KMS-11 (cell line): ENCODE data around the gene ASIC3.

Source experiments
- H2AFZ ChIP-seq: fragments of 200-600 bp; sonication (generic); 2 replicates; pipeline ENCODE4 v1.6.1; 2016; ENCODE audit warnings: antibody characterized with exemption, mixed run types, low read depth
- H3K27ac ChIP-seq: fragments of 200-600 bp; sonication (generic); 2 replicates; pipeline ENCODE4 v1.6.1; 2016; ENCODE audit warnings: mild to moderate bottlenecking, mixed run types
- H3K27me3 ChIP-seq: fragments of 200-600 bp; sonication (generic); 2 replicates; pipeline ENCODE4 v1.6.1; 2017; ENCODE audit warnings: mild to moderate bottlenecking, low read depth, mixed run types, moderate library complexity; ENCODE audit not compliant: insufficient read depth
- H3K36me3 ChIP-seq: fragments of 200-600 bp; sonication (generic); 2 replicates; pipeline ENCODE4 v1.6.1; 2017; ENCODE audit warnings: mild to moderate bottlenecking, mixed run types; ENCODE audit not compliant: insufficient read depth
- H3K4me1 ChIP-seq: fragments of 200-600 bp; sonication (generic); 2 replicates; pipeline ENCODE4 v1.6.1; 2016; ENCODE audit warnings: mild to moderate bottlenecking, low read depth, mixed run types; ENCODE audit not compliant: poor library complexity, severe bottlenecking
- H3K4me2 ChIP-seq: fragments of 200-600 bp; sonication (generic); 2 replicates; pipeline ENCODE4 v1.7.0; 2016; ENCODE audit warnings: mild to moderate bottlenecking, mixed run types
- H3K4me3 ChIP-seq: fragments of 200-600 bp; sonication (generic); IDR thresholded peaks from 2 replicates; pipeline ENCODE4 v1.6.1; 2017; ENCODE audit warnings: low read depth, low read length, mixed read lengths; ENCODE audit not compliant: insufficient read depth
- H3K79me2 ChIP-seq: fragments of 200-600 bp; sonication (generic); 2 replicates; pipeline ENCODE4 v1.6.1; 2016; ENCODE audit warnings: low read depth, mixed run types; ENCODE audit not compliant: insufficient read depth
- H3K9ac ChIP-seq: fragments of 200-600 bp; sonication (generic); 2 replicates; pipeline ENCODE4 v1.6.1; 2016; ENCODE audit warnings: mild to moderate bottlenecking, mixed run types
- H4K20me1 ChIP-seq: fragments of 200-600 bp; sonication (generic); 2 replicates; pipeline ENCODE4 v1.6.1; 2016; ENCODE audit warnings: mild to moderate bottlenecking, mixed run types; ENCODE audit not compliant: insufficient read depth
- TF ChIP-seq, protein P1 (sequence below): fragments of 200-600 bp; sonication (generic); conservative IDR thresholded peaks from 2 replicates; pipeline ENCODE4 v1.6.1; 2017; ENCODE audit warnings: low read depth, mild to moderate bottlenecking, antibody characterized with exemption, low read length, moderate library complexity, mixed read lengths

ASIC3 gene

DNA sequence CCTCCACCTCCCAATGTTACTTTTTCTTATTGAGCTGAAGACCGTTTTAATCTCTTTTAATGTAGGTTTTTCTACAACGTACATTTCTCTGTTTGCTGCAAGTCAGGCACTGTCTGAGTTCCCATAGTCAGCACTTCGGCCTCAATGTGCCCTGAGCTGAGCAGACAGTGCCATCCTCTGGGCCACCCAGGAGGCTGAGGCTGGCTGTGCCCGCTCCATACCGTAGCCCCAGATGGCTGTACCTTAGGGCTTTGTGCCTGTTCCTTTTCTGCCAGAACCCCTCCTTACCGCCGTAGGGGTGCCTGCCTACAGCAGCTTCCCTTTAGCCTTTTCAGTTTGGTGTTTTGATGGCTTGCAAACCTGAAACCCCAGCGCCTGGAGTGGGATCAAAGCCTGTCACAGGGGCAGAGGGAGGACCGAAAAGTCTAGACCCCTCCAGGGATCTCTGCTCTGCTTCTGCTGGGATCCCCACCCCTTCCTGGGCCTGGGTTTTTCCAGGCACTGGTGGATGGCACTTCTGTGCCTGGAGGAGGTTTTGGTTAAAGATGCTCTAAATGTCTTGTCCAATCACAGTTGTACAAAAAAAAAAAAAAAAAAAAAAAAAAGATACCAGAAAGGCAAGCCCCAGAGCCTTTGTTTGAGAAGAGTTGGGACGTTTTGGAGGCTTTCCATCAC, 46.9 kb downstream of the ASIC3 start:
- Histone ChIP-seq H3K4me2 (no peak overlapping the region), H3K27me3 (no peaks in the 10 kb centered on the region), H3K27ac (no peak overlapping the region), H3K4me3 (no peak overlapping the region), H4K20me1 (peaks cover 27% of the 10 kb centered on the region), H2AFZ (no peak overlapping the region), H3K79me2 (peaks cover 94% of the 10 kb centered on the region), H3K36me3 (no peaks in the 10 kb centered on the region; the same call in 1 of the 2 replicates), H3K4me1 (no peaks in the 10 kb centered on the region), H3K9ac (no peak overlapping the region)
- TF ChIP-seq, protein P1, sequence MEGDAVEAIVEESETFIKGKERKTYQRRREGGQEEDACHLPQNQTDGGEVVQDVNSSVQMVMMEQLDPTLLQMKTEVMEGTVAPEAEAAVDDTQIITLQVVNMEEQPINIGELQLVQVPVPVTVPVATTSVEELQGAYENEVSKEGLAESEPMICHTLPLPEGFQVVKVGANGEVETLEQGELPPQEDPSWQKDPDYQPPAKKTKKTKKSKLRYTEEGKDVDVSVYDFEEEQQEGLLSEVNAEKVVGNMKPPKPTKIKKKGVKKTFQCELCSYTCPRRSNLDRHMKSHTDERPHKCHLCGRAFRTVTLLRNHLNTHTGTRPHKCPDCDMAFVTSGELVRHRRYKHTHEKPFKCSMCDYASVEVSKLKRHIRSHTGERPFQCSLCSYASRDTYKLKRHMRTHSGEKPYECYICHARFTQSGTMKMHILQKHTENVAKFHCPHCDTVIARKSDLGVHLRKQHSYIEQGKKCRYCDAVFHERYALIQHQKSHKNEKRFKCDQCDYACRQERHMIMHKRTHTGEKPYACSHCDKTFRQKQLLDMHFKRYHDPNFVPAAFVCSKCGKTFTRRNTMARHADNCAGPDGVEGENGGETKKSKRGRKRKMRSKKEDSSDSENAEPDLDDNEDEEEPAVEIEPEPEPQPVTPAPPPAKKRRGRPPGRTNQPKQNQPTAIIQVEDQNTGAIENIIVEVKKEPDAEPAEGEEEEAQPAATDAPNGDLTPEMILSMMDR: no peak

DNA sequence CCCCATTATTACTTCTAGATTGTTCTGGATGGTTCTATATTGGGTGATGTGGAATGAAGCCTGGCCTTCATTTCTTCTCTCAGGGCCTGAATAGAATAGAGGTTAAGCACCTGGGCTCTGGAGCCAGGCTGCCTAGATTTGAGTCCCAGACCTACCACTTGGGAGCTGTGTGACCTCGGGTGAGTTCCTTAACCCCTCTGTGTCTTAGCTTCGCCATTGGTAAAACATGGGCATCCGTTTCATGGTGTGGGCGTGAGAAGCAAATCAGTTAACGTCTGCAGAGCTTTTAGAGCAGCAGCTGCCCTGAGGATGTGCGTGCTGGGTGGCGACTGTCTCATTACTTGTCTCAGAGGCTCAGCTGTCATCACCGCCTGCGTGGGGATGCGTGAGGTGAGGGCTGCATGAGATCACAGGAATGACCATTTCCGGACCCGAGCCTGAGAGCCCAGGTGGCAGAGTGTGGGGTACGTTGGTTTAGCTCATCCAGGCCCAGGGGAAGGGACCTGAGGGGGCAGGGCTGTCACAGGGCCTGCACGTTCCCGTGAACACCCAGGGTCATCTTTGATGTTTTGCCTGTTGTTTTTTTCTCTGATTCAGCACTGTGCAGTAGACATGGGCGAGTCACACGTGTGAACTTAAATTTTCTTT, 47.6 kb downstream of the ASIC3 start:
- Histone ChIP-seq H4K20me1 (peaks cover 29% of the 10 kb centered on the region), H3K4me3 (no peak overlapping the region), H3K36me3 (no peaks in the 10 kb centered on the region; the same call in 1 of the 2 replicates), H3K27me3 (no peaks in the 10 kb centered on the region), H3K27ac (no peak overlapping the region), H3K4me1 (no peaks in the 10 kb centered on the region), H3K4me2 (no peak overlapping the region), H3K9ac (no peak overlapping the region), H2AFZ (no peak overlapping the region), H3K79me2 (peaks cover 92% of the 10 kb centered on the region)
- TF ChIP-seq, protein P1: no peak

DNA sequence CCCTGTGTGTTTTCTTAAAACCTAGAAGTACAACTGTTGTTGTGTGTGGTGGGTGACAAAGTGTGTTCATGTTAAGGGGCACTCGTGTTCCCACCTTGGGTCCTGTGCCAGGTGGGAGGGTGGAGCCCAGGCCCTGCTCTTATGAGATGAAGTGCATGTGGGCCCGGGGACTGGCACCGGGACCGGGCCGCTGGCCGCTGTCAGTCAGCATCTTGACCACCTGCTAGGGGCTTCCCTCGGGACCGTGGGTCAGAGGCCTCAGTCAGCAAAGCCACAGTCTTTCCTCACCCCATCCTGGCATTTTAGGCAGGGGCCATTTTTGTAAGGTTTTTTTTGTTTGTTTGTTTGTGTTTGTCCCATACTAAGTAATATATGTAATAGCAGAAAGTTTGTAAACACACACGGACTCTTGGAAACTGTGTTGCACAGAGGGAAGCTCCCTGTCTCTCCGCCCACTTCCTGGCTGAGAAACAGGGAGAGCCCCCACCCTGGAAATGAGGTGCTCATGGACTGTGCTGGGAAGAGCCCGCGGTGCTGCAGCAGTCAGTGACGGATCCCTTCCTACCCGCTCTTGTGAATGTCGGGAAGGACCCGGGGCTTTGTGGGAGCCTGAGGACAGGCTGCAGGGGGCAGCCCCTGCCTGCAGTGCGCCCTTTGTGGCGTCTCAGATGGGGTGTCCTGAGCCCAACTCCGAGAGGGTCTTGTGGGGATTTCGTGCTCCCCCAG, 51.3 kb downstream of the ASIC3 start:
- Histone ChIP-seq H3K4me2 (no peak overlapping the region), H3K9ac (no peak overlapping the region), H3K27me3 (no peaks in the 10 kb centered on the region), H4K20me1 (peaks cover 18% of the 10 kb centered on the region), H3K36me3 (no peaks in the 10 kb centered on the region), H2AFZ (no peak overlapping the region), H3K4me1 (no peaks in the 10 kb centered on the region), H3K27ac (no peak overlapping the region), H3K79me2 (peaks cover 81% of the 10 kb centered on the region), H3K4me3 (no peak overlapping the region)
- TF ChIP-seq, protein P1: no peak

DNA sequence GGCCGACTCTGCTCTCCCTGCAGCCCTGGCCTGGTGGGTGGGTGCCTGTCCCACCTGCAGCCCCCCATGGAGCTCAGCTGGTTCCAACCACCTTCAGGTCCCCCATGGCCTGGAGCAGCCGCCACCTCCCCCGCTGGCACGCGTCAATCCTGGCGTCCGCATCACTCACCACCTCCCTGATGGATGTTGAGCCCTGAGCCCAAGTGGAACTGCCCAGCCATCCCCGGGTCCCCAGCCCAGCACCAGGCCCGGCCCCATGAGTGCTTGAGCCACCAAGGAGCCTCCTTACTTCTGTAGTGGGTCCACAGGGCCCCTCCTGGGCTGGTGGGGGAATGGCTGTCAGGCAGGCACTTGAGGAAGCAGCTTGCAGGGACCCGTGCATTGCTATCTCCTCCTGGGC, 52.6 kb downstream of the ASIC3 start:
- Histone ChIP-seq H3K4me1 (no peaks in the 10 kb centered on the region), H3K27ac (no peak overlapping the region), H3K79me2 (peaks cover 69% of the 10 kb centered on the region)

More for the DNA sequence above, 52.6 kb downstream of the ASIC3 start:
- TF ChIP-seq, protein P1: no peak
- H4K20me1 ChIP-seq: peaks cover 15% of the 10 kb centered on the region; the same call in 1 of the 2 replicates
- no peak overlapping the region for H2AFZ ChIP-seq
- H3K27me3 ChIP-seq: no peaks in the 10 kb centered on the region
- no peak overlapping the region for H3K9ac ChIP-seq
- H3K4me3 ChIP-seq: no peak overlapping the region
- H3K4me2 ChIP-seq: no peak overlapping the region
- no peaks in the 10 kb centered on the region; the same call in 1 of the 2 replicates for H3K36me3 ChIP-seq
